GM12873 (cell line): ENCODE results near the gene EFCAB11.

Source experiments
- CTCF ChIP-seq: IDR thresholded peaks from 2 replicates; pipeline ENCODE4 v1.5.1; 2012; ENCODE audit warnings: low read depth, mild to moderate bottlenecking, moderate library complexity, low read length, control low read depth; ENCODE audit not compliant: insufficient read depth; ENCODE audit errors: missing control alignments

EFCAB11 gene

GRCh38 chr14:89973234-89973823, 18.8 kb upstream of the EFCAB11 start:
- TF ChIP-seq CTCF = peak; percentile 91

- TF ChIP-seq CTCF = no peak
Measured at GRCh38 chr14:89965839-89966238, 11.3 kb upstream of the EFCAB11 start.

- no peak for TF ChIP-seq CTCF
Measured at GRCh38 chr14:89963288-89963978, 8.9 kb upstream of the EFCAB11 start.

- no peak for TF ChIP-seq CTCF
Measured at GRCh38 chr14:89960914-89961313, 6.4 kb upstream of the EFCAB11 start.

- TF ChIP-seq CTCF = no peak
Measured at GRCh38 chr14:89959853-89960445, 5.4 kb upstream of the EFCAB11 start.

GRCh38 chr14:89958966-89959365, 4.4 kb upstream of the EFCAB11 start:
- no peak for TF ChIP-seq CTCF

GRCh38 chr14:89957791-89958190, 3.3 kb upstream of the EFCAB11 start:
- TF ChIP-seq CTCF = no peak
